ENCODE results near the gene HSDL1.

GRCh38 chr16:84093120-84093878 is 51.7 kb downstream of the HSDL1 start:
- no peak for TF ChIP-seq CTCF (IDR thresholded peaks at IDR 0.05 in 4 of 5, conservative IDR thresholded peaks at IDR 0.05 in 1 of 5)
- no peak for TF ChIP-seq POLR2A (IDR thresholded peaks at IDR 0.05)
